Neural cell (in vitro differentiated cells): ENCODE measurements around the gene NHLH1. TPM values are rescaled to one million over a fixed set of nuclear protein-coding genes. Genes with fewer than 3 reads are reported as not detected.

Experiments
- H2AFZ ChIP-seq: fragments of 200-600, 300-800 bp; sonication (generic), shearing (Covaris generic); 2 replicates; pipeline ENCODE4 v1.6.0; 2014; ENCODE audit warnings: low read depth, mild to moderate bottlenecking, antibody characterized with exemption, low read length, moderate library complexity
- H3F3A ChIP-seq: fragments of 200-600 bp; shearing (Covaris generic); 2 replicates; pipeline ENCODE4 v1.6.1; 2016; ENCODE audit warnings: mild to moderate bottlenecking, moderate library complexity, mixed read lengths, antibody characterized with exemption, low read length; ENCODE audit not compliant: insufficient read depth, poor library complexity, severe bottlenecking
- H3K27ac ChIP-seq: fragments of 200-600, 300-800 bp; sonication (generic), shearing (Covaris generic); 2 replicates; pipeline ENCODE4 v1.5.1; 2014; ENCODE audit warnings: mild to moderate bottlenecking, low read length, moderate library complexity
- H3K27me3 ChIP-seq: fragments of 300-800, 200-600 bp; sonication (generic), shearing (Covaris generic); 2 replicates; pipeline ENCODE4 v1.6.0; 2014; ENCODE audit warnings: mild to moderate bottlenecking, low read depth, low read length, moderate library complexity; ENCODE audit not compliant: insufficient read depth
- H3K36me3 ChIP-seq: fragments of 300-800, 200-600 bp; sonication (generic), shearing (Covaris generic); 2 replicates; pipeline ENCODE4 v1.5.1; 2014; ENCODE audit warnings: mild to moderate bottlenecking, antibody characterized with exemption, low read length, moderate library complexity; ENCODE audit not compliant: insufficient read depth
- H3K4me2 ChIP-seq: fragments of 300-800, 200-600 bp; sonication (generic), shearing (Covaris generic); 2 replicates; pipeline ENCODE4 v1.6.0; 2014; ENCODE audit warnings: mild to moderate bottlenecking, low read length
- H3K4me3 ChIP-seq: fragments of 300-800, 200-600 bp; sonication (generic), shearing (Covaris generic); 2 replicates; pipeline ENCODE4 v1.5.1; 2014; ENCODE audit warnings: mild to moderate bottlenecking, low read length, moderate library complexity
- H3K79me2 ChIP-seq: fragments of 200-600 bp; shearing (Covaris generic); replicated peaks from 2 replicates; pipeline ENCODE4 v1.6.0; 2014; ENCODE audit warnings: mild to moderate bottlenecking, low read length, moderate library complexity; ENCODE audit not compliant: insufficient read depth
- H3K9ac ChIP-seq: fragments of 300-800, 200-600 bp; sonication (generic), shearing (Covaris generic); 2 replicates; pipeline ENCODE4 v1.6.1; 2016; ENCODE audit warnings: mild to moderate bottlenecking, low read length, mixed read lengths
- H3K9me2 ChIP-seq: fragments of 200-600 bp; shearing (Covaris generic); 2 replicates; pipeline ENCODE4 v1.6.1; 2016; ENCODE audit warnings: mild to moderate bottlenecking, low read length, mixed read lengths; ENCODE audit not compliant: insufficient read depth
- H3K9me3 ChIP-seq: fragments of 200-600, 300-800 bp; sonication (generic), shearing (Covaris generic); 2 replicates; pipeline ENCODE4 v1.6.1; 2016; ENCODE audit warnings: mild to moderate bottlenecking, mixed run types, low read length, moderate library complexity, mixed read lengths
- H4K20me1 ChIP-seq: fragments of 200-600 bp; shearing (Covaris generic); 2 replicates; pipeline ENCODE4 v1.6.1; 2016; ENCODE audit warnings: mild to moderate bottlenecking, mixed run types; ENCODE audit not compliant: insufficient read depth
- CTCF ChIP-seq: fragments of 450-650 bp; IDR thresholded peaks from 2 replicates; pipeline ENCODE4 v1.5.1; 2014; ENCODE audit warnings: antibody characterized with exemption, mild to moderate bottlenecking, moderate library complexity; ENCODE audit not compliant: poor library complexity, severe bottlenecking
- EP300 ChIP-seq: fragments of 450-650 bp; conservative IDR thresholded peaks from 2 replicates; pipeline ENCODE4 v1.6.1; 2014; ENCODE audit warnings: antibody characterized with exemption, mild to moderate bottlenecking, moderate library complexity; ENCODE audit not compliant: poor library complexity, severe bottlenecking
- EZH2 ChIP-seq: fragments of 200-600, 300-800 bp; shearing (Covaris generic), sonication (generic); IDR thresholded peaks from 2 replicates; pipeline ENCODE4 v1.6.1; 2014; ENCODE audit warnings: antibody characterized with exemption, low read length, borderline replicate concordance, mild to moderate bottlenecking; ENCODE audit not compliant: insufficient read depth, poor library complexity, severe bottlenecking
- MXI1 ChIP-seq: fragments of 450-650 bp; conservative IDR thresholded peaks from 2 replicates; pipeline ENCODE4 v1.6.1; 2014; ENCODE audit warnings: antibody characterized with exemption, mild to moderate bottlenecking; ENCODE audit not compliant: poor library complexity, severe bottlenecking
- POLR2AphosphoS5 ChIP-seq: IDR thresholded peaks from 2 replicates; pipeline ENCODE4 v1.6.1; 2012
- RAD21 ChIP-seq: fragments of 450-650 bp; conservative IDR thresholded peaks from 2 replicates; pipeline ENCODE4 v1.6.1; 2014; ENCODE audit warnings: antibody characterized with exemption, mild to moderate bottlenecking, moderate library complexity
- REST ChIP-seq: IDR thresholded peaks from 2 replicates; pipeline ENCODE4 v1.6.1; 2012; ENCODE audit warnings: borderline replicate concordance
- SMC3 ChIP-seq: fragments of 450-650 bp; conservative IDR thresholded peaks from 2 replicates; pipeline ENCODE4 v1.6.1; 2014; ENCODE audit warnings: antibody characterized with exemption, mild to moderate bottlenecking, moderate library complexity; ENCODE audit not compliant: poor library complexity
- TAF1 ChIP-seq: IDR thresholded peaks from 2 replicates; pipeline ENCODE4 v1.6.1; 2012; ENCODE audit warnings: low read depth
- polyA plus RNA-seq: library from polyadenylated mRNA; depleted of rRNA; stranded (reverse); fragments of >200 nt; gene quantifications from 2 replicates; pipeline ENCODE4 v1.2.3, GENCODE V29; 2014

Gene NHLH1
- polyA plus RNA-seq, 1 donor from 2014 or later = 0.11 TPM

- Histone ChIP-seq H3K27ac (peak overlapping the region; percentile 76), H3K27me3 (no peaks in the 10 kb centered on the region), H3K36me3 (no peaks in the 10 kb centered on the region), H4K20me1 (peaks cover 2% of the 10 kb centered on the region), H3K79me2 (peaks cover 89% of the 10 kb centered on the region), H3K4me2 (no peak overlapping the region), H3K4me3 (peak overlapping the region; percentile 59), H3K9ac (no peak overlapping the region), H3F3A (no peaks in the 10 kb centered on the region), H3K9me2 (no peaks in the 10 kb centered on the region), H2AFZ (no peak overlapping the region), H3K9me3 (no peaks in the 10 kb centered on the region)
- TF ChIP-seq RAD21 = no peak
Observed at GRCh38 chr1:160409486-160409885, 42.6 kb downstream of the NHLH1 start.

- Histone ChIP-seq H3K27me3 (no peaks in the 10 kb centered on the region), H3K27ac (peak overlapping the region; percentile 76), H3K36me3 (no peaks in the 10 kb centered on the region), H4K20me1 (no peaks in the 10 kb centered on the region), H3K79me2 (peaks cover 84% of the 10 kb centered on the region), H2AFZ (no peak overlapping the region), H3K4me3 (peak overlapping the region; percentile 59), H3K9me3 (no peaks in the 10 kb centered on the region), H3K9me2 (no peaks in the 10 kb centered on the region), H3F3A (no peaks in the 10 kb centered on the region), H3K9ac (peak overlapping the region; percentile 64), H3K4me2 (peak overlapping the region; percentile 49)
- no peak for TF ChIP-seq SMC3
- TF ChIP-seq EZH2 = no peak
- peak; percentile 22 for TF ChIP-seq RAD21
- peak; percentile 16 for TF ChIP-seq CTCF
- peak; percentile 7 for TF ChIP-seq POLR2AphosphoS5
- TF ChIP-seq TAF1 = peak; percentile 48
- peak; percentile 41 for TF ChIP-seq EP300
- TF ChIP-seq REST = peak; percentile 57
- TF ChIP-seq MXI1 = peak; percentile 52
Observed at GRCh38 chr1:160410406-160411005, 43.6 kb downstream of the NHLH1 start.
